ENCODE measurements around the gene QKI. TPM values are rescaled to one million over a fixed set of nuclear protein-coding genes. Genes with fewer than 3 reads are reported as not detected.

Gene QKI
- total and polyA plus RNA-seq, 2 donors (not counting 3 experiments of a cell fraction or from before 2014, with no cell fraction given): 178 to 232 TPM

GRCh38 chr6:163504984-163505640 is 90.6 kb downstream of the QKI start:
- TF ChIP-seq MAX (IDR thresholded peaks at IDR 0.05; ENCODE audit: insufficient read depth, insufficient read length) (no peak), POLR2AphosphoS5 (IDR thresholded peaks at IDR 0.05; ENCODE audit: insufficient read depth, low read depth, low read length) (no peak), CTCF (IDR thresholded peaks at IDR 0.05; ENCODE audit: extremely low read depth in 1 of 2, insufficient read depth in 1 of 2, low read depth in 1 of 2, low read length in 2 of 2) (no peak)
- Histone ChIP-seq H3K27ac (ENCODE audit: insufficient read depth, low read depth, low read length) (no peak overlapping the region), H4K20me1 (replicated peaks; ENCODE audit: control insufficient read depth, extremely low read depth, insufficient read depth, low read length) (peaks cover 23% of the 10 kb centered on the region), H3K36me3 (ENCODE audit: control insufficient read depth in 2 of 2, extremely low read depth in 1 of 2, insufficient read depth in 2 of 2, low read length in 2 of 2) (peaks cover 0 to 2% of the 10 kb centered on the region in 2 experiments), H3K9me1 (replicated peaks; ENCODE audit: control insufficient read depth, extremely low read depth, insufficient read depth, low read length) (no peaks in the 10 kb centered on the region), H3K79me2 (ENCODE audit: control insufficient read depth, insufficient read depth, low read length) (peaks cover 94% of the 10 kb centered on the region), H3K9me3 (replicated peaks; ENCODE audit: control insufficient read depth, insufficient read depth, low read length) (peaks cover 3% of the 10 kb centered on the region), H2AFZ (ENCODE audit: low read depth, low read length) (no peak overlapping the region), H3K4me2 (ENCODE audit: insufficient read depth, low read length) (no peak overlapping the region), H3K4me1 (ENCODE audit: control insufficient read depth, extremely low read depth, insufficient read depth, low read length) (no peaks in the 10 kb centered on the region), H3K4me3 (replicated peaks in 1 of 3; ENCODE audit: insufficient read depth in 1 of 3, low read depth in 1 of 3, low read length in 3 of 3) (no peak overlapping the region), H3K9ac (replicated peaks; ENCODE audit: extremely low read depth, insufficient read depth, low read length) (no peak overlapping the region), H3K27me3 (ENCODE audit: control insufficient read depth in 2 of 2, insufficient read depth in 2 of 2, low read length in 2 of 2) (no peaks in the 10 kb centered on the region)
- BruUV-seq (replicated peaks): no TSS peak
- CTCF ChIA-PET: no interaction called here
- DNase-seq (ENCODE audit: low read depth, low spot score) (no peak), FAIRE-seq (no peak)
- POLR2A ChIA-PET: no interaction called here
- dilution Hi-C loops (cut with MboI; ENCODE audit: extremely low pct_ligation_motif_present, low sequenced_read_pairs) (no loop called here), intact Hi-C loops (cut with micrococcal nuclease) (no loop called here)

- Histone ChIP-seq H3K4me1 (ENCODE audit: control insufficient read depth, extremely low read depth, insufficient read depth, low read length) (no peaks in the 10 kb centered on the region), H2AFZ (ENCODE audit: low read depth, low read length) (no peak overlapping the region), H3K27ac (ENCODE audit: insufficient read depth, low read depth, low read length) (no peak overlapping the region), H3K27me3 (ENCODE audit: control insufficient read depth in 2 of 2, insufficient read depth in 2 of 2, low read length in 2 of 2) (no peaks in the 10 kb centered on the region), H3K9me1 (replicated peaks; ENCODE audit: control insufficient read depth, extremely low read depth, insufficient read depth, low read length) (no peaks in the 10 kb centered on the region), H3K4me3 (replicated peaks in 1 of 3; ENCODE audit: insufficient read depth in 1 of 3, low read depth in 1 of 3, low read length in 3 of 3) (no peak overlapping the region), H3K79me2 (ENCODE audit: control insufficient read depth, insufficient read depth, low read length) (peaks cover 88% of the 10 kb centered on the region), H3K9ac (replicated peaks; ENCODE audit: extremely low read depth, insufficient read depth, low read length) (no peak overlapping the region), H3K4me2 (ENCODE audit: insufficient read depth, low read length) (no peak overlapping the region), H4K20me1 (replicated peaks; ENCODE audit: control insufficient read depth, extremely low read depth, insufficient read depth, low read length) (peaks cover 17% of the 10 kb centered on the region), H3K36me3 (ENCODE audit: control insufficient read depth in 2 of 2, extremely low read depth in 1 of 2, insufficient read depth in 2 of 2, low read length in 2 of 2) (peaks cover 0 to 2% of the 10 kb centered on the region in 2 experiments), H3K9me3 (replicated peaks; ENCODE audit: control insufficient read depth, insufficient read depth, low read length) (peaks cover 3% of the 10 kb centered on the region)
- ChIA-PET POLR2A (no interaction called here), CTCF (no interaction called here)
- intact Hi-C loops (cut with micrococcal nuclease) (no loop called here), dilution Hi-C loops (cut with MboI; ENCODE audit: extremely low pct_ligation_motif_present, low sequenced_read_pairs) (no loop called here)
- DNase-seq (ENCODE audit: low read depth, low spot score) (no peak), FAIRE-seq (no peak)
- TF ChIP-seq MYC (IDR thresholded peaks at IDR 0.05; ENCODE audit: low read depth, low read length) (no peak), JUN (IDR thresholded peaks at IDR 0.05; ENCODE audit: borderline replicate concordance, insufficient read depth, insufficient read length, low read depth) (no peak), FOS (IDR thresholded peaks at IDR 0.05; ENCODE audit: borderline replicate concordance, insufficient read depth, low read length) (no peak), CTCF (IDR thresholded peaks at IDR 0.05; ENCODE audit: extremely low read depth in 1 of 2, insufficient read depth in 1 of 2, low read depth in 1 of 2, low read length in 2 of 2) (no peak), POLR2A (IDR thresholded peaks at IDR 0.05; ENCODE audit: low read depth, low read length) (no peak), MAX (IDR thresholded peaks at IDR 0.05; ENCODE audit: insufficient read depth, insufficient read length) (no peak), POLR2AphosphoS5 (IDR thresholded peaks at IDR 0.05; ENCODE audit: insufficient read depth, low read depth, low read length) (no peak), GATA2 (IDR thresholded peaks at IDR 0.05; ENCODE audit: insufficient read depth, insufficient read length, low read depth, low read length) (no peak), EZH2 (IDR thresholded peaks at IDR 0.05; ENCODE audit: borderline replicate concordance, low read depth, low read length, severe bottlenecking) (no peak)
- BruUV-seq (replicated peaks): no TSS peak
Measured at GRCh38 chr6:163507965-163508364, 93.4 kb downstream of the QKI start.

All from endothelial cell of umbilical vein (primary cell).